Measurements from ENCODE around the gene PELI3. TPM values are rescaled to one million over a fixed set of nuclear protein-coding genes. Genes with fewer than 3 reads are reported as not detected.

The PELI3 gene
- total and polyA plus RNA-seq, 2 of the 8 experiments (the other 6 are each of a cell fraction or from before 2014, with no cell fraction given): 5.2 to 7.6 TPM

DNA sequence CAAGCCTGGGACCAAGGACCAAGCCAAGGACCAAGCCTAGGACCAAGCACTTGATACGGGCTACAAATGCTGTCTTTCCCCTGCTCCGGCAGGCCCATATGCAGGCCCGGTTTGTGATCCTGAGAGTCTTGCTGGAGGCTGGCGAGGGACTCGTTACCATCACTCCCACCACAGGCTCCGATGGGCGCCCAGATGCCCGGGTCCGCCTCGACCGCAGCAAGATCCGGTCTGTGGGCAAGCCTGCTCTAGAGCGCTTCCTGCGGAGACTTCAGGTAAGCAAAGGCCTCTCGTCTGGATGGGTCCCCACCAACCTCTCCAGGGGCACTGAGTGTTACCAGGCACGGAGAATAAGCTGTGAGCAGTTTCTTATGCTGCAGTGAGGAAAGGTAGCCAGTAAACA lies 30.5 kb downstream of the PELI3 start:
- Histone ChIP-seq H2AK5ac (ENCODE audit: low read depth, low read length) (no peak overlapping the region), H4K91ac (replicated peaks; ENCODE audit: insufficient read length, low read length) (no peak overlapping the region), H2BK12ac (ENCODE audit: low read depth, low read length) (no peak overlapping the region), H3K27me3 (replicated peaks in 1 of 4; ENCODE audit: control insufficient read depth in 3 of 4, extremely low read depth in 1 of 4, insufficient read depth in 3 of 4, low read length in 3 of 4) (no peaks in the 10 kb centered on the region), H3K4me2 (ENCODE audit: insufficient read depth in 1 of 2, low read depth in 2 of 2, low read length in 2 of 2) (no peak overlapping the region), H3K27ac (ENCODE audit: low read depth, low read length) (no peak overlapping the region), H4K5ac (ENCODE audit: insufficient read length, low read depth, low read length) (no peak overlapping the region), H3K56ac (replicated peaks; ENCODE audit: insufficient read length, low read depth, low read length) (no peak overlapping the region), H3K9ac (replicated peaks in 1 of 4; ENCODE audit: extremely low read depth in 1 of 4, low read depth in 3 of 4, low read length in 3 of 4) (no peak overlapping the region), H3K18ac (ENCODE audit: extremely low read depth, low read length) (no peak overlapping the region), H3K79me2 (ENCODE audit: control insufficient read depth in 1 of 2, insufficient read depth in 2 of 2, low read length in 2 of 2) (no peaks in the 10 kb centered on the region), H3K9me3 (ENCODE audit: insufficient read depth in 2 of 2, low read depth in 1 of 2, low read length in 1 of 2) (no peaks in the 10 kb centered on the region), H2BK5ac (ENCODE audit: low read depth, low read length) (no peak overlapping the region), H4K8ac (ENCODE audit: extremely low read depth, insufficient read depth, low read length) (no peak overlapping the region), H3K79me1 (ENCODE audit: low read depth, low read length) (no peaks in the 10 kb centered on the region), H3K23ac (ENCODE audit: insufficient read length) (no peak overlapping the region), H4K20me1 (replicated peaks in 1 of 2; ENCODE audit: control insufficient read depth in 1 of 2, insufficient read depth in 2 of 2, low read length in 2 of 2) (peaks cover 0 to 2% of the 10 kb centered on the region in 2 experiments), H3K14ac (ENCODE audit: insufficient read length) (no peak overlapping the region), H3K36me3 (ENCODE audit: control insufficient read depth in 2 of 4, insufficient read depth in 4 of 4, low read length in 3 of 4) (peaks cover 5 to 22% (median 11%) of the 10 kb centered on the region in 4 experiments), H2BK120ac (replicated peaks; ENCODE audit: low read depth, low read length) (no peak overlapping the region), H2BK15ac (ENCODE audit: low read length) (no peak overlapping the region), H3K4me3 (ENCODE audit: extremely low read depth in 1 of 4, insufficient read depth in 2 of 4, low read depth in 3 of 4, low read length in 4 of 4) (no peak overlapping the region), H2AFZ (ENCODE audit: low read length) (no peak overlapping the region), H3K4ac (replicated peaks; ENCODE audit: insufficient read length, low read depth, low read length) (no peak overlapping the region), H3K4me1 (replicated peaks in 1 of 4; ENCODE audit: control insufficient read depth in 3 of 4, insufficient read depth in 4 of 4, low read length in 3 of 4) (peaks cover 0 to 1% (median 0%) of the 10 kb centered on the region in 4 experiments; a peak in 2 of 7 replicates), H2BK20ac (ENCODE audit: low read length) (no peak overlapping the region), H3K23me2 (ENCODE audit: low read depth, low read length) (no peaks in the 10 kb centered on the region)
- ChIA-PET POLR2A (ENCODE audit: partially characterized antibody) (interaction anchor here (1.0 kb wide), 1 partner anchor 95 kb away, joined by 3 read pairs; no protein-coding TSS in a partner anchor), CTCF (ENCODE audit: partially characterized antibody) (interaction anchor here (0.7 to 2.0 kb wide), 7 partner anchors 13 to 108 kb away, joined by 3 to 6 read pairs (median 4); no protein-coding TSS in a partner anchor)
- no peak for DNase-seq (ENCODE audit: low read depth in 1 of 2, low spot score in 2 of 2)
- WGBS, 2 experiments (ENCODE audit: extremely low coverage in 1 of 2, insufficient coverage in 1 of 2, insufficient read length in 1 of 2, insufficient replicate concordance in 2 of 2, low coverage in 1 of 2, low lambda C conversion rate in 2 of 2, missing lambda C conversion rate in 1 of 2): 94% methylated on average over 14 of the region's 16 CpGs; no CpG with 5 or more reads in 1 of the 2 experiments
- no peak for FAIRE-seq
- TF ChIP-seq SUZ12 (IDR thresholded peaks at IDR 0.05; ENCODE audit: low read length): no peak
- TF ChIP-seq CHD1 (IDR thresholded peaks at IDR 0.05; ENCODE audit: low read depth, low read length): no peak
- TF ChIP-seq TCF12 (IDR thresholded peaks at IDR 0.05; ENCODE audit: low read depth, low read length): no peak
- no peak for TF ChIP-seq KDM1A (IDR thresholded peaks at IDR 0.05; ENCODE audit: borderline replicate concordance, low read length)
- no peak for TF ChIP-seq GABPA (IDR thresholded peaks at IDR 0.05; ENCODE audit: borderline replicate concordance, insufficient read depth, low read length)
- TF ChIP-seq KDM5A (IDR thresholded peaks at IDR 0.05; ENCODE audit: low read length): no peak
- no peak for TF ChIP-seq SAP30 (IDR thresholded peaks at IDR 0.05; ENCODE audit: insufficient read depth, insufficient replicate concordance, low read length)
- TF ChIP-seq, protein P1, sequence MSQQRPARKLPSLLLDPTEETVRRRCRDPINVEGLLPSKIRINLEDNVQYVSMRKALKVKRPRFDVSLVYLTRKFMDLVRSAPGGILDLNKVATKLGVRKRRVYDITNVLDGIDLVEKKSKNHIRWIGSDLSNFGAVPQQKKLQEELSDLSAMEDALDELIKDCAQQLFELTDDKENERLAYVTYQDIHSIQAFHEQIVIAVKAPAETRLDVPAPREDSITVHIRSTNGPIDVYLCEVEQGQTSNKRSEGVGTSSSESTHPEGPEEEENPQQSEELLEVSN (IDR thresholded peaks at IDR 0.05): no peak
- TF ChIP-seq EZH2 (IDR thresholded peaks at IDR 0.05; ENCODE audit: low read depth, low read length, severe bottlenecking): no peak
- no peak for TF ChIP-seq HDAC6 (IDR thresholded peaks at IDR 0.05; ENCODE audit: low read depth, low read length)
- TF ChIP-seq SP1 (IDR thresholded peaks at IDR 0.05; ENCODE audit: low read depth, low read length): no peak
- no peak for TF ChIP-seq JUND (IDR thresholded peaks at IDR 0.05; ENCODE audit: low read length)
- no peak for TF ChIP-seq BACH1 (IDR thresholded peaks at IDR 0.05; ENCODE audit: low read length)
- no peak for TF ChIP-seq BRCA1 (IDR thresholded peaks at IDR 0.05; ENCODE audit: low read depth, low read length)
